GM19328 (cell line): Measurements from ENCODE around the gene ATP10A.

Experiments used
- ATAC-seq: cut with Tn5 transposase; IDR thresholded peaks from one replicate; pipeline ENCODE4 v1.9.1; 2021; ENCODE audit warnings: mild to moderate bottlenecking, moderate library complexity; ENCODE audit not compliant: unreplicated experiment

The ATP10A gene, protein sequence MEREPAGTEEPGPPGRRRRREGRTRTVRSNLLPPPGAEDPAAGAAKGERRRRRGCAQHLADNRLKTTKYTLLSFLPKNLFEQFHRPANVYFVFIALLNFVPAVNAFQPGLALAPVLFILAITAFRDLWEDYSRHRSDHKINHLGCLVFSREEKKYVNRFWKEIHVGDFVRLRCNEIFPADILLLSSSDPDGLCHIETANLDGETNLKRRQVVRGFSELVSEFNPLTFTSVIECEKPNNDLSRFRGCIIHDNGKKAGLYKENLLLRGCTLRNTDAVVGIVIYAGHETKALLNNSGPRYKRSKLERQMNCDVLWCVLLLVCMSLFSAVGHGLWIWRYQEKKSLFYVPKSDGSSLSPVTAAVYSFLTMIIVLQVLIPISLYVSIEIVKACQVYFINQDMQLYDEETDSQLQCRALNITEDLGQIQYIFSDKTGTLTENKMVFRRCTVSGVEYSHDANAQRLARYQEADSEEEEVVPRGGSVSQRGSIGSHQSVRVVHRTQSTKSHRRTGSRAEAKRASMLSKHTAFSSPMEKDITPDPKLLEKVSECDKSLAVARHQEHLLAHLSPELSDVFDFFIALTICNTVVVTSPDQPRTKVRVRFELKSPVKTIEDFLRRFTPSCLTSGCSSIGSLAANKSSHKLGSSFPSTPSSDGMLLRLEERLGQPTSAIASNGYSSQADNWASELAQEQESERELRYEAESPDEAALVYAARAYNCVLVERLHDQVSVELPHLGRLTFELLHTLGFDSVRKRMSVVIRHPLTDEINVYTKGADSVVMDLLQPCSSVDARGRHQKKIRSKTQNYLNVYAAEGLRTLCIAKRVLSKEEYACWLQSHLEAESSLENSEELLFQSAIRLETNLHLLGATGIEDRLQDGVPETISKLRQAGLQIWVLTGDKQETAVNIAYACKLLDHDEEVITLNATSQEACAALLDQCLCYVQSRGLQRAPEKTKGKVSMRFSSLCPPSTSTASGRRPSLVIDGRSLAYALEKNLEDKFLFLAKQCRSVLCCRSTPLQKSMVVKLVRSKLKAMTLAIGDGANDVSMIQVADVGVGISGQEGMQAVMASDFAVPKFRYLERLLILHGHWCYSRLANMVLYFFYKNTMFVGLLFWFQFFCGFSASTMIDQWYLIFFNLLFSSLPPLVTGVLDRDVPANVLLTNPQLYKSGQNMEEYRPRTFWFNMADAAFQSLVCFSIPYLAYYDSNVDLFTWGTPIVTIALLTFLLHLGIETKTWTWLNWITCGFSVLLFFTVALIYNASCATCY (N-terminal part only)

DNA sequence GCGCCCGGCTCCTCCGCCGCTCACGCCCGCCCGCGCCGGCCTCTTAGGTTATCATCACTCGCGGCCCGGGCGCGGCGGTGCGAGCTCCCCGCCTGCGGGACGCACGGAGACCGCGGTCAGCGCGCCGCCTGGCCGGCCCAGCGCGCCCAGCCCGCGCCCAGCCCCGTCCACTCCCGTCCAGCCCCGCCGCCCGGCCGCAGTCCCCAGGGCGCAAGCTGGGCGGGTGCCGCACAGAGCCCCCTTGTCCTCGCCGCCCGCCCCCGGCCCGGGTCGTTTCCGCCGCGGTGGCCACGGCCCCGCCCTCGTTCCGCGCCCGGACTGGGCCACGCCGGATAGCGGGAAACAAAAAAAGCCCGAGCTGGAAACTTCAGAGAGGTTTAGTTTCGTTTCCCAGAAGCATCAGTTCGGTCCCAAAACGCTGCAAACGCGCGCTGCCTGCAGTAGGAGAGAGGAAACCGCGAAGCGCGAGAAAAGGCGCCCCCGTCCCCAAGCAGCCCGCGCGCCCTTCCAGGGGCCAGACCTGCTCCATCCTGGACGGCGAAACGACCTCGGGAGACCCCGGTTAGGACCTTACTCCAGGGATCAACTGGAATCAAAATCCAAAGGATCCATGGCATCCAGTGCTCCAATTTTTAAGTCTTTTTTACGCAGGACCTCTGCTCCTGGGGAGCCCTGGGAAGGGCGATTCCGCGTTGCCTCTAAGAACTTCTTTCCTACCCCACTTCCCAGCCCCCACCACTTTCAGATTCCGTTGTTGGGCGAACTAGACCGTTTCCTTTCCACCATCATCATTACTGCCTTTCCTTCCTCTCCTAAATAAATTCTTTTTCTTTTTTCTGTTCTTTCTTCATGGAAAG, at the start of gene ATP10A:
TSS of gene ATP10A (minus strand) at position 217 of the 857 bp plus-strand sequence. CDS start 231 bp downstream, outside the sequence.
- ATAC-seq: no peak

DNA sequence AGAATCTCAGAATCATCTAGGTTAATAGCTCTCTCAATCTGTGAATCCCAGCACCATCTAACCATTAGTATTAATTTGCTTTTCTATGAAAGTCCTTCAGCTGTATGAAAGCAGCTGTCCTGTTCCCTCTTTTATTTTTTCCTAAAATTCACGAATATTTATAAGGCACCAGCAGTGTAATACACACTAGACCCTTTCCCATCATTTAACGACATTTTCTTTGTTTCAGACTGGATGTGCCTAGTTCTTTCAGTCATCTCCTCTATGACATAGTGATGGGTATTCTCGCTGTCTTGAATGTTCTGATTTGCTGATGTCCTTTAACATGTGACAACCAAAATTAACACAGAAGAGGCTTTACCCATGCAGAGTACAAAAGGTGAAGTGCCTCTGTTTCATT, 48.9 kb upstream of the ATP10A start:
- no peak for ATAC-seq

DNA sequence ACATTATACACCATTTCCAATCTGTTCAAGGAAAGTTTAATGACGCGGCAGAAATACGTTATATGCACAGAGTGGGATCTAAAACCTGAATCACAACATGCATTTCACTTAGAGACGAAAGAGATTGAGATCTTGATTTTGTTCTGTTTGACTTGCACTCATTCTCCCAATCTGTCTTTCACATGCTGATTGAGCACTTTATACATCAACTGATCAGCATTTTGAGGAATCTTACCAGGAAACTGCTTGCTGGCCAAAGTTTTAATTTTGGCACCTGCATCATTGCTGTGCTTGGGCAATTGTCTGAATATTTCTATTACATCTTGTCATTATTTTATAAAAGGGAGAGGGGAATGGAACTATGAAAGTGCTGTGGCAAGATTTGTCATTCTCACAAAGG, 47.7 kb upstream of the ATP10A start:
- ATAC-seq: no peak

DNA sequence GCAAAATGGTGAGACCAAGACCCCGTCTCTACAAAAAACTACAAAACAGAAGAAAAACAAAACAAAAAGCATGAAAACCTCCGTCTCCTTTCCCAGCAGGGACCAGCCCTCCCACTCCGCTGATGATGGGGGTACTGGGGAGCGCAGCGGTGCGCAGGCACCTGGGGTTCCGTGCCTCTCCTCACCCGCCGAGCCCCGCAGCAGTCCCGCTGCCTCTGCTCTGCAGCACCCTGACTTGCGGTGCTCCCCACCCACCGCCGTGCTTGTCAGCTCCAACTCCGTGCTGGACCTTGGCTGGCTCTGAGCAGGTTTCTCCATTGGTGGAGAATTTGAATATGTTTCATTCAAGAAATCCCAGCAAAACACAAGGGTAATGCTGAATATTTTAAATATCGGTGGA, 46.7 kb upstream of the ATP10A start:
- ATAC-seq: no peak

DNA sequence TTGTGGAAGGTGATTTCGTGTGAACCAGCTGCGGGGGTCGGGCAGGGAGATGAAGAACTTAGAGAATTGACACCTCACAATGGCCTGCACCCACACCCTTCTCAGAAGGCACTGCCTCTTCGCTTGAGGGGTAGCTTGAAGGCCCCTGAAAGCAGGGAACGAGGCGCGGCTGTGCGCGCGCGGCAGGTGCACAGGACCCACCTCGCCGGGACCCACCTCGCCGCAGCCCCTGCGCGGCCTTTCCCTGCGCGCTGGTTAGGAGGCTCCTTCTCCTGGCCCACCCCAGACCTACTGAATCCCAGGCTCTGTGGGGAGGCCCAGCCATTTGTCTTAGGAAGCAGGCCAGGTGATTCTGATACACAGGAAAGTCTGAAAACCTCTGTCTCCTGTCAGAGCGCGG, 46.2 kb upstream of the ATP10A start:
- ATAC-seq: no peak

DNA sequence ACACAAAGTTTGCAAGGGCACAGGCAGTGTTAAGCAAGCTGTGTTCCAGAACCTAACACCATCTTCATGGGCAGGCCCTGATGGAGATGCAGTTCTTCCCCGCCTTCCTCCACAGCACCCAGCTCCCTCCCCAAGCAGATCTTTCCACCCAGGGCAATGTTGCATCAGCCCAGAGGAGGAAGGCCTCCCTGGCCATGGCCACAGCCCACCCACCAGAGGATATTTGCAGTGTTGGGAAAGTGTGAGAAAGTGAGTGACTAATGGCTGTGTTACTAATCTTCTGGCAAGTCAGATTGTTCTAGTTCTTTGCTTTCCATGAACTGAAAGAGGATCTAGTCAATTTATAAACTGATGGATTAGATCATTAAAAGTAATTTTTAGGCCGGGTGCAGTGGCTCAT, 42.0 kb upstream of the ATP10A start:
- ATAC-seq: no peak

DNA sequence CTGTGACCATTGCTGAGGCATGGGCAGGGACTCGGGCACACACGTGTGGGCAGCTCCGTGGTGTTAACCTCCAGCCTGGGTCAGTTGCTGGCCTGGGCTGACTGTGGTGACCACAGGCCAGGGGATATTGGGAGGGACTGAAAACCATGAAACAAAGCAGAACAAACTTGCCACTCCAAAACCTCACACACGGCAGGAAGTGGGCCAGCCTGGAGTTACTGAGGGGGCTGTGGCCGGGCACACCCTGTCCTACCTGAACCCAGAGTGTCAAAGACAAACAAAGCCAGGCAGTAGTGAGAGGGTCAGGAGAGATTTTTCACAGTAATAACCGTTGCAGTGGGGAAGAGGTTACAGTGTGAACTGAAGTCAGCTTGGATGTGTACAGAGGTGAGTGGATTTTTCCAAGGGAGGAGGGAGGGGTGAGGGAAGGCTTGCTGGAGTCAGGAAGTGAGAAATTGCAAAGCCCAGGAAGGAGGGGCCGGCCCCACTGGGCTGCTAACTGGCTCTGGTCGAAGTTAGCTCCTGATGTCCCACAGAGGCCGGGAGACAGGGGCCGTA, 40.0 kb upstream of the ATP10A start:
- ATAC-seq: no peak

DNA sequence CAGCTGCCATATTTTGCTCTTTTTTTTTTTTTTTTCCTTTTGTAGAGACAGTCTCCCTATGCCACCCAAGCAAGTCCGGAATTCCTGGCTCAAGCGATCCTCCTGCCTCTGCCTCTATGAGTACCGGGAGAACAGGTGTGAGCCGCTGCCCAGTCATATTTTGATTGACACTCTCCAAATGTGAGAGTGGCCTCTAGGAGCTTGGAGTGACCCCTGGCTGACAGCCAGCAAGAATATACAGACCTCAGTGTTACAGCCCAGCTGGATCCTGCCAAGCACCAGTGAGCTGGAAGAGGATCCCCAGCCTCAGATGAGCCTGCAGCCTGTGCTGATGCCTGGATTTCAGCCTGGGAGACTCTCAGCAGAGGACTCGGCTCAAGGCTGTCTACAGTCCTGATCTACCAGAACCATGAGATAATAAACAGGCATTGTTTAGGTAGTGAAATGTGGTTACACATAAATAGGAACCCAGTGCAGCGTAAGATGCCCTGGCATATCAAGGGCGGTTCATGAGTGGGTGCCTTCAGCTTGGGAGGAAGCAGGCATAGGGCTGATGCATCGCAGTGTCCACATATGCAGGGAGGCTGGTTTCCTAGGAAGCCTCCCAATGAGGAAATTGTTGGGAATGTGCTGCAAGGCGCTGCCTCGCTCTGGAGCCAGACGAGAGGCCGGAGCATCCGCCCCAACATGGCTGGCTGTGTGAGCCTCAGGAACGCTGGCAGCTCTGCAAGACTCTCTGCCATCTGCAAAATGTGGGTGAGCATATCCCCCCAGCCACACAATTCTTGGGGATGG, 38.9 kb upstream of the ATP10A start:
- no peak for ATAC-seq

DNA sequence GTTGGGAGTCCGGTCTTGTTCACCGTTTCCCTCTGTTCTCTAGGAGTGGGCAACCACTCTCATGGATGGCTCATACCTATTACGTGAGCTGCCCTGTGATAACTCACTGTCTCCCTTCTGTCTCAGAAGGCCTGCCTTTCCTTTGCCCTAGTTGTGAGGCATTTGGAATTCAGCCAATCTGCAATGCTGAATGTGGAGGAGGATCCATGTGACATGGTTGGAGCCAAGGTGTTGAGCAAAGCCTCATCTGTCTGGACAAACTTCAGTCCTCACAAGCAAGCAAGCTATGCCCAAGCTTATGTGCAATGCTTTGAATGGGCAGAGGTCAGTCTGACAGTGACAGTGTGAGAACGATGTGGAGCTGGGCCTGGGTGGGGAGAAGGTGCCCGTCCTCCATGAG, 37.8 kb upstream of the ATP10A start:
- no peak for ATAC-seq

DNA sequence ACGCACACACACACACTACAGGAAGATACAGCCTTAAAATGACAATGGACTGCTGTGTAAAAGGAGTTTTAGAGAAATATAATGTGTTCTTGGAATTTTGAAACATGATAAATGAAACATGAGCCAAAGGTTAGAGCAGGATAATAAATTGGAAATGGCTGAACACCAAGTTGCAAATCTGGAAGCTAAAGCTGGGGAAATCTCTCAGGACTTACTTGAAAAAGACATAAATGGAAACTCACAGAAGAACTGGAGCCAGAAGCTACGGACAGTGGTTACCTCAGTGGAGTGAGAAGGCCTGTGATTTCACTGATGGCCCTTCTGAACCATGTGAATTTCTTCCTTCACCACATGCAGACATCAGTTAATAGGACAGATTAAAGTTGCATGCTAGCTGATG, 37.3 kb upstream of the ATP10A start:
- ATAC-seq: no peak

DNA sequence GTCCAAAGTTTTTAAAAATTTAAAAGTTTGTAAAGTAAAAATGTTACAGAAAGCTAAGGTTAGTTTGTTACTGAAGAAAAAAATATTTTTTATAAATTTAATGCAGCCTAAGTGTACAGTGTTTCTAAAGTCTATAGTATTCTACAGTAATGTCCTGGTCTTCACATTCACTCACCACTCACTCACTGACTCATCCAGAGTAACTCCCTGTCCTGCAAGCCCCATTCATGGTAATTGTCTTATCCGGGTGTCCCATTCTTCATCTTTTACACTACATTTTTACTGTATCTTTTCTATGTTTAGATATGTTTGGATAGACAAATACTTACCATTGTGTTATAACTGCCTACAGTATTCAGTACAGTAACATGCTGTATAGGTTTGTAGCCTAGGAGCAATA, 36.7 kb upstream of the ATP10A start:
- no peak for ATAC-seq

DNA sequence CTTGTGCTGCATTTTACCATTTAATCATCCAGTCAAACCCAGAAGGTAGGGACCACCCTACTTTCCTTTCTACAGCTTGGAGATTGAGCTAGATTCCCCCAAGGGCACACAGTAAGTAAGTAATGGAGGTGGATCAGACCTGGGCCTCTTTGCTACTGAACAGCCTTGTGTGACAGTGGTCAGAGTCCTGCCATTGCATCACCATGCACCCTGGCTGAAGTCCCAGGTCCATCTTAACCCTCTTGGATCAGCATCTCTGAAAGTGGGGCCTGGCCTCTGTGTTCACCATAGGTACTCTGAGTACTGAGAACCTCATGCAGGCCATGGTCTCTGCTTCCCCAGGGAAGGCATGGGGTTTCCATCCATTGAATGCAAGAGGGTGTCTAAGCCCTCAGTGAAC, 34.5 kb upstream of the ATP10A start:
- ATAC-seq: no peak

DNA sequence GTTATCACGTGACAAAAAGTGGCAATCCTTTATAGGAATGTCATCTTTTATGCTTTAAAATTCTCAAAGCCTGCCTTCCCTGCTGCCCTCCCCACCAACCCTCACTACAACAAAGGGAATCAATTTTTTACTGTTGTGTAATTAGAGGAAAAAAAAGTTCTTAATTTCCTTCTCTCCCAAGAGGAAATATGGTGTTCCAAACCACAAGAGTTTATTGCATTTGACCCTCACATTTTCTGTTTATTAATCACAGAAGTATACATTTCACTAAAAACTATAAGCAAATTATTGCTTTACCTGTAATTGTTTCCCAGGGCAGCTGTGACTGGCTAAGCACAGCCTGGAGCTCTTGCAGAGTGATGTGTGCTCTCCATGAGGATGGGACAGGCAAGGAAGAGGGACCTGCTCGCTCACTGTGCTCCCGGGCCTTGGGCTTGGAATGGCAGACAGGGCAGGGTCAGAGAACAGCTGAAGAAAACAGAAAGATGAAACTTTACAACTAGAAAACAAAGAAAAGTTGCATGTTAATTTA, 31.3 kb upstream of the ATP10A start:
- no peak for ATAC-seq

DNA sequence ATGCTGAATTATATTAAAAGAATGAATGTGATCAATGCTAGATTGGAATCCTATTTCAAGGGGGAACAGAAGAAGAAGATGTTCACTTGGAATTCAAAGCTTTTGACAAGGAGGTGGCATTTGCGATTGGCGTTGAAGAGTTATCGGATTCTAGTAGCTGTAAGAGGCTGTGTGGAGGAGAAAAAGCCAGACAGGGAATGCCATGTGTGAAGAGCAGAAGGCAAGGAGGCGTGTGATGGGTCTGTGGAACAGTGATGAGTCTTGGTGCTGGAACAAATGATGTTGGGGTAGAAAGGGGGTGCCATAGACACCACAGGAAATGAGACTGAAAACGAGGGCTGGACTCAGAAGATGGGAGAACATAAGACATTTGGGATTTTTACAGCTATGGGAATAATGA, 30.5 kb upstream of the ATP10A start:
- ATAC-seq: no peak

DNA sequence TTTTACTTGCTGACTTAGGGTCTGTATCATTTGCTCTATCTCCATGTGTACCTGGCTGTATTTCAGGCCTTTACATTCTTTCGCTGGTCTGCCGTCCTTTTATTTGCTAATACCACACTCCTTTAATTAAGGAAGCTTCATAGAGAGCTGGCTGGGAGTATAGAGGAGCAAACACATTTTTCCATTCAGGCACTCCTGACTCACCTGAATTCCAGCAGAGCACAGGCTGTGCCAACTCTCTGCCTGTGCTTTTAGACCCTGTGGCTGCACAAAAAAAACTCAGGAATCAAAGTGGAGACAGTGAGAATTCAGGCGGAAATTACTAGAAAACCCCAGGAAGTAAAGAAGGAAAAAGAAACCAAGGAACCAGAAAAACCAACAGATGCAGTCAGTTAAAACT, 29.0 kb upstream of the ATP10A start:
- ATAC-seq: no peak

DNA sequence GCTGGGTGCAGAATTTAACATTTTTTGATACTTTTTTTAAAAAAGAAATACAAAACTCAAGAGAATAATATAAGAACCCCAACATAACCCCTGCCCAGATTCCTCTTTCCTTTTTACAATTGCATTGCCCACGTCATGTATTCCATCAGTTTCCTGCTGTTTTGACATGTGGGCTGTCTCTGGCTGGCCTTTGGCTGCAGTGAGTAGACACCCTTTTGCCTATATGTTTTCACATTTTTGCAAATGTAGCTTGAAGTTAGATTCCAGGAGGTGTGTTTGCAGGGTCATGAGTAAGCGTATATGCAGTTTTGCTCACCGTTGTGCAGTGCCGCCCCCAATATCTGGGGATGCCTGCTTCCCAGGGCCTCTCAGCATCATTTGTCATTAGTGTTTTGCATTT, 28.0 kb upstream of the ATP10A start:
- ATAC-seq: no peak

DNA sequence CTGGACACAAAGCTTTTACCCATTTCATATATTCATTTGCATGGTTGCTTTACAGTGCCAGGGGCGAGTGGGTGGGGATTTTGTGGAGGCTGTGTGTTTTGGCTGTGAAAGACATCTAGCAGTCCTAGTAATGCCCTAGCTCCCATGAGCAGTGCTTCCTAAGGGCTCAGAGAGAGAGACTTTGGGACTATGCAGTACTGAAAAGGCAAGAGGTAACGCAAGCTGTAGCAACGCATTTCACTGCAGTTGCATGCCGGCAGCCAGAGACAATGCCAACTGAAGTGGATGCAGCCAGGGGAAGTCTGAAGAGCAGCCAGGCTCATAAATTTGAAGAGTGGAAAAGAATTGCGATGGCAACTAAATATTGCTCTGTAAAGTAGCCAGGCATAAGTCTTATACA, 27.4 kb upstream of the ATP10A start:
- no peak for ATAC-seq

DNA sequence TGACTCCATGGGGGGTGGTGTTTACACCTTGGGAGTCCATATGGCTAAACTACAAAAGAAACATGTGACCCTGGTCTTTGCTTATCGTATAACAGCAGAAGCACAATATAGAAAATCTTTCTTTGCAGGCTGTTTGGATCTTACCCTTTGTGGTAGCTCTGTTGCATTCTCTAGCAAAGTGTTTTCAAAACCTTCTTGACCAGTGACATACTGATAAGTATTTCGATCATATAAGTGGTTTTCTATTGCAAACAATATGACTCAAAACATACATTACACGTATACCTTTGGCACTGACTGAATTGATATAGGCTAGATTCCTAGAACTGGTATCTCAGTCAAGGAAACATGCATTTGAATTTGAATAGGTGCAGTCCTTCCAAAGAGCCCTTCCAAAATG, 24.7 kb upstream of the ATP10A start:
- no peak for ATAC-seq

DNA sequence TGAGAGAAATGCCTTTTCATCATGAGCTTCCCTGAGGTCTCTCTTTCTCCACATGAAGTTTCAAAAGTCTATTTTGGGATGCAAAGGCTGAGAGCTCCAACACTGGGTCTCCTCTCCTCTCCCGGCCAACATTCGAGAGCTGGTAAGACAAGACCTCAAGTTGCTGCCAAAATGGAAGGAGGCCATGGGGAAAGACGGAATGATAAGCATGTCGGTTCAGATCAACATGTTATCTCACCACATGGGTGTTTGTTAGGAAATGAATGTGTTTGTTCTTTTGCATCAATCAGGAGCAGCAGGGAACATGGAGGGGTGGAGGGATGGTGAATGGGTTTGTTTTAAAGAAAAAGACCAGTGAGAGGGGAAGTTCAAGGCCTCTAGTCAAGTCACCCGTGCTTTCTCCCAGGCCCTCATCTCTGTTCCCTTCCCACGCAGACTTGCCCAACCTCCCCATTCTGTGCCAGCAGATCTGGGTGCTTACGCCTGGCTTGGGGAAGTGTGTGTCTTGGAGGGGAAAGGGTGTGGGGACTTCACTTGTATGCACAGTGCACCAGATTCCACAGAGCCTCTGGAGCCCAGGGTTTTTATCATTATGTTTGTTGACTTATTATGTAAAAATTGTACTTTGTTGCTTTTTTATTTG, 23.5 kb upstream of the ATP10A start:
- no peak for ATAC-seq
